ENCODE data around the gene PABPC1L2A.

Gene PABPC1L2A

GRCh38 chrX:73076838-73077237 is 2.5 kb downstream of the PABPC1L2A start (continued):
- TF ChIP-seq ARNTL (CRISPR knock-in tag; IDR thresholded peaks at IDR 0.05; ENCODE audit: borderline replicate concordance, low read depth): no peak
- no peak for TF ChIP-seq CSDC2 (CRISPR knock-in tag; IDR thresholded peaks at IDR 0.05)
- no peak for TF ChIP-seq ZC3H10 (CRISPR knock-in tag; IDR thresholded peaks at IDR 0.05)
- TF ChIP-seq RARB (CRISPR knock-in tag; IDR thresholded peaks at IDR 0.05): no peak
- TF ChIP-seq ZNF565 (CRISPR knock-in tag; conservative IDR thresholded peaks at IDR 0.05; ENCODE audit: low read depth): no peak

- TF ChIP-seq ISL1 (CRISPR knock-in tag; IDR thresholded peaks at IDR 0.05) (no peak), CSRNP3 (CRISPR knock-in tag; IDR thresholded peaks at IDR 0.05) (no peak), TSHZ2 (CRISPR knock-in tag; IDR thresholded peaks at IDR 0.05) (no peak), PPARA (CRISPR knock-in tag; IDR thresholded peaks at IDR 0.05; ENCODE audit: borderline replicate concordance) (no peak), PATZ1 (CRISPR knock-in tag; IDR thresholded peaks at IDR 0.05; ENCODE audit: borderline replicate concordance) (no peak)
- ATAC-seq: no peak
These were observed 9.8 kb downstream of the PABPC1L2A start for GRCh38 chrX:73069365-73070035.

GRCh38 chrX:73068467-73069364 is 10.6 kb downstream of the PABPC1L2A start:
- no peak for ATAC-seq
- TF ChIP-seq BACH2 (CRISPR knock-in tag; IDR thresholded peaks at IDR 0.05; ENCODE audit: borderline replicate concordance) (no peak), ZFP3 (CRISPR knock-in tag; IDR thresholded peaks at IDR 0.05) (no peak), ZC3H10 (CRISPR knock-in tag; IDR thresholded peaks at IDR 0.05) (no peak), PATZ1 (CRISPR knock-in tag; IDR thresholded peaks at IDR 0.05; ENCODE audit: borderline replicate concordance) (no peak), ZNF70 (CRISPR knock-in tag; IDR thresholded peaks at IDR 0.05) (no peak), ZNF565 (CRISPR knock-in tag; conservative IDR thresholded peaks at IDR 0.05; ENCODE audit: low read depth) (no peak), PPARA (CRISPR knock-in tag; IDR thresholded peaks at IDR 0.05; ENCODE audit: borderline replicate concordance) (no peak), ESRRG (CRISPR knock-in tag; IDR thresholded peaks at IDR 0.05) (no peak), RARB (CRISPR knock-in tag; IDR thresholded peaks at IDR 0.05) (no peak), ISL1 (CRISPR knock-in tag; IDR thresholded peaks at IDR 0.05) (no peak), GLIS3 (CRISPR knock-in tag; IDR thresholded peaks at IDR 0.05) (no peak), CSRNP3 (CRISPR knock-in tag; IDR thresholded peaks at IDR 0.05) (no peak), OSR1 (CRISPR knock-in tag; IDR thresholded peaks at IDR 0.05) (no peak), POU6F1 (CRISPR knock-in tag; IDR thresholded peaks at IDR 0.05; ENCODE audit: borderline replicate concordance, low read depth) (no peak), ARNTL (CRISPR knock-in tag; IDR thresholded peaks at IDR 0.05; ENCODE audit: borderline replicate concordance, low read depth) (no peak), SNAI2 (CRISPR knock-in tag; IDR thresholded peaks at IDR 0.05) (no peak), CREB5 (CRISPR knock-in tag; IDR thresholded peaks at IDR 0.05; ENCODE audit: low read depth) (no peak), CSDC2 (CRISPR knock-in tag; IDR thresholded peaks at IDR 0.05) (no peak), TOX (CRISPR knock-in tag; IDR thresholded peaks at IDR 0.05; ENCODE audit: borderline replicate concordance) (no peak)
